ENCODE results near the gene RASA2.

GRCh38 chr3:141539431-141540187 lies 52.8 kb downstream of the RASA2 start:
- TF ChIP-seq CTCF (IDR thresholded peaks at IDR 0.05) (no peak), POLR2A (IDR thresholded peaks at IDR 0.05) (no peak)
